ENCODE measurements around the gene AKT2. TPM values are rescaled to one million over a fixed set of nuclear protein-coding genes. Genes with fewer than 3 reads are reported as not detected.

AKT2 gene
- 82.7 and 101 TPM in 2 replicates for total RNA-seq

DNA sequence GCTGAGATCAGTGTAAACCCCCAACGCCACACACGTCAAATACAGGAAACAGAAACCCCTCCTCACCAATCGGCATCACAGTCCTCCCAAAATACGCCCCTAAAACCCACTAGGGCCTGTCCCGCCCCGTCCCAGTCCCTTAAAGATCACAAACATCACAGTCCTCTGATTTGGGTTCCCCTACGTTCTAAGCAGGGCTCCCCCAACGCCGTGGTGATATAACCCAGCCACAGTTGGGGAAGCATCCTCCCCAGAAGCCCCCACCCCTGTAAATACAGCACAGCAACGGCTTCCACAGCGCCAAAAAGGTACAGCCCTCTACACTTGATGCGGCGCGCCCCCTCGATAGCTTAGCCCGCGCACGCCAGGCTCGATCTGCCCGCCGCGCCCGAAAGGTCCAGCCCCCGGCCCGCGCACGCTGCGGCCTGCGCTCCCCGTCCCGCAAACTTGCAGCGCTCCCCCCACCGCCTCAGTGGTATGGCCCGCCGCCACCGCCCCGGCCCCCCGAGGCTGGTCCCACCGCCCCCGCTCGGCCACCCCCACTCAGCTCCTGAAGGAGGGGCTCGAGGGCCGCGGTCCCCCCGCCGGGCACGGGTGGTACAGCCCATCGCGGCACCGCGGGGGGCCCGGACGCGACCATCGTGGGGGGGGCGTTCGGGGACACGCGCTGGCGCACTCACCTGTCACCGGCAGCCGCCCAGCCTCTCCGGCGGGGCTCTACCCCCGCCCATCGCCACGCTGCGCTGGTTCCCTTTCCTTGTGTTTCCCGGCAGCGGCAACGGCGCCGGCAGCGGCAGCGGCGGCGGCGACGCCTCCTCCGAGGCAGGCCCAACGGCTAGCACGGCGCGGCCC lies at the start of gene AKT2:
AKT2 (minus strand) TSS at position 845 of the 852 bp plus-strand sequence. CDS start 20,078 bp downstream, outside the sequence.

DNA sequence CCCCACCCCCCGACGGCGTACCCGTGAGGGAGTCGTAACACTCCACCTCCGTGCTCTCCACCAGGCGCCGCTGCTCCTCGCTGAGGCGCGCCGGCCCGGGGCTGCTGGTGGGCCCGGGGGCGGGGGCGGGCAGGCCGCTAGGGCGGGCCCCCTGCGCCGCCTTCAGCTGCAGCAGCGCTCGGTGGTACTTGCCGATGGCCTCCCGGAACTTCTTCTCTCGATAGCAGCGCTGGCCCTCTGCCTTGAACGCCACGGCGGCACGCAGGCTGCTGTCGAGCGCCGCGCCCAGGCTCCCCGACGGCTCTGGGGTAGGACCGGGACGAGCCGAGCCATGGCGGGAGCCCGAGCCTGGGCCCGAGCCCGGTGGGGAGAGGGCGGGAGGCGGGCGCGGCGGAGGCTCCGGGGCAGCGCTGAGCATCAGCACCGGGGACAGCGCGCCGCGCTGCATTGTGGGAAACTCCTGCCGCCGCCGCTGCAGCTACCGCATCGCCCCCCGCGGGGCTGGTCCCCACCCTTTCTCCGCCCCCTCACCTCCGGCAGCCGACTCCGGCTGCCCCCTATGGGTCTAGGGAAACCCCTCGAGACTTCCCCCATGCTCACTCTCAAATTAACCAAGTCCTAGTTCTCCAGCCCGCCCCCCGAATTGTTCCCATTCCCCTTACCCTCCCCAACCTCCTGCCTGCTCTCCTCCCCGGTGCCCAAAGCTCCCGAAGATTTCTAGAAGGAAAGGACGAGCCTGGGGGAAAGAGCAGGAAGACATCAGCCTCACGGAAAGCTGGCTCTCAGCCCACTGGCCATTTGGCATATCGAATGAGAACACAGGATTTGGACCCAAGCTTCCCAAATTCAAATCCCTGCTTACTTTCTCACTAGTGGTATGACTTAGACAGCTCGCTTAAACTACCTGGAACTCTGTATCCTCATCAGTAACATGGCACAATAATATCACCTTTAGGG lies 66.9 kb downstream of the AKT2 start, which contains the start of gene TTC9B:
TTC9B (minus strand) TSS at position 451 of the 957 bp plus-strand sequence; CDS start at position 448, 3 bp downstream.

DNA sequence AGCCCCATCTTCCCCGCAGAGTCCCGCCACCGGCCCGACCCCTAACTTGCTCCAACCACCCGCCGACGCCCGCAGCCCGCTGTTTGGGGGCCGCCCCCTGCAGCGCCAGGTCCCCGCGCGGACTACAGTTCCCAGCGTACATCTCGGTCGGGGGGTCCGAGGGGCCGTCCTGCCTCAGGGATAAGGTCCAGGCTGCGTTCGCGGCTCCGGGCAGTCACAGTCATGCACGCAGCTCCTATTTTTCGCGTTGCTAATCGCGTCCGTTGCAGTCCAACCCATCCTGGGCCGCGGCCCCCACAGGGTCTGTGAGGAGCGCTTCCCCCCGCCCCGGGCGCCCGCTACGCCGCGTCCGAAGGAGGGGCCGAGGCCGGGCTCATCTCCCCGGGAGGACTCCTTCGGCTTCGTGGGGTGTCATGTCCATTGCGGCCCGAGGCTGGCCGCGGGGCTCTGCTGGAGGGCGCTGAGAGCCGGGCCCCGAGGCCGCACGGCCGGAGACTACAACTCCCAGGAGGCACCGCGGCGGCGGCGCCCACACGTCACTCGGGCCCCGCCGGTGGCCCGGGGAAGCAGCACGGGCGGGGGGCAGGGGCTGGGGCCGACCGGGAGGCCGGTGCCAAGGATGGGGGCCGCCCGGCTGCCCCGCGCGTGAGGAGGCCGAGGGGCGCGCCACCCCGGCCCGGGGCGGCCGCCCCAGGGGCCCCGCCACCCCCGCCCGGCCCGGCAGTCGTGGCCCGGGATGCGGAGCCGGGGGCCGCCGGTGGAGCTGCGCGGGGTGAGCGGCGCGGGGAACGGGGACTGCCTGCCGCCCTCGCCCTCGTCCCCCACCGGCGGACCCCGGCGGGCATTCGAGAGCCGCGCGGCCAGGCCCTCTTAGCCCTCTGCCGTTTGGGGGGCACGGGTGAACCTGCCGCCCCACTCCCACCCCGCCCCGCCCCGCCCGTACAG lies 94.0 kb downstream of the AKT2 start, which contains the start of gene MAP3K10:
MAP3K10 (plus strand) TSS at position 536 of the 945 bp plus-strand sequence. CDS start 606 bp downstream, outside the sequence.

Other genes with a start within 250 kb of the AKT2 start
- 13.7 and 17.5 TPM in 2 replicates for gene ZNF780B, start 229.1 kb downstream of the AKT2 start, total RNA-seq
- gene ZNF780A, start 194.4 kb downstream of the AKT2 start, total RNA-seq: 14.7 and 18.2 TPM in 2 replicates
- gene MAP3K10, start 93.9 kb downstream of the AKT2 start, total RNA-seq: 4.1 and 5.7 TPM in 2 replicates
- gene TTC9B, start 67.0 kb downstream of the AKT2 start, total RNA-seq: 0.17 TPM in 1 of 2 replicates, not detected in the other
- gene CCNP, start 58.7 kb downstream of the AKT2 start, total RNA-seq: 0.17 and 0.32 TPM in 2 replicates
- 3.9 and 4.8 TPM in 2 replicates for gene C19orf47, start 63.1 kb upstream of the AKT2 start, total RNA-seq
- 165 and 192 TPM in 2 replicates for gene PLD3, start 63.4 kb upstream of the AKT2 start, total RNA-seq
- gene HIPK4, start 104.8 kb upstream of the AKT2 start, total RNA-seq: 0.16 and 0.17 TPM in 2 replicates
- gene PRX, start 128.0 kb upstream of the AKT2 start, total RNA-seq: 1.9 and 2.2 TPM in 2 replicates
- 19.5 and 27.6 TPM in 2 replicates for gene SERTAD1, start 140.6 kb upstream of the AKT2 start, total RNA-seq
- 21.0 and 22.7 TPM in 2 replicates for gene SERTAD3, start 159.0 kb upstream of the AKT2 start, total RNA-seq
- gene BLVRB, start 180.4 kb upstream of the AKT2 start, total RNA-seq: 192 and 291 TPM in 2 replicates
- gene SPTBN4, start 181.7 kb upstream of the AKT2 start, total RNA-seq: 11.4 and 11.7 TPM in 2 replicates

All from bronchial smooth muscle cell (primary cell).